ENCODE results near the gene KRTAP3-2.
"Not testable (repeated sequence)": the region's sequence is repeated elsewhere in the genome, so short reads cannot be mapped to it uniquely, and the experiment has no call there.

DNA sequence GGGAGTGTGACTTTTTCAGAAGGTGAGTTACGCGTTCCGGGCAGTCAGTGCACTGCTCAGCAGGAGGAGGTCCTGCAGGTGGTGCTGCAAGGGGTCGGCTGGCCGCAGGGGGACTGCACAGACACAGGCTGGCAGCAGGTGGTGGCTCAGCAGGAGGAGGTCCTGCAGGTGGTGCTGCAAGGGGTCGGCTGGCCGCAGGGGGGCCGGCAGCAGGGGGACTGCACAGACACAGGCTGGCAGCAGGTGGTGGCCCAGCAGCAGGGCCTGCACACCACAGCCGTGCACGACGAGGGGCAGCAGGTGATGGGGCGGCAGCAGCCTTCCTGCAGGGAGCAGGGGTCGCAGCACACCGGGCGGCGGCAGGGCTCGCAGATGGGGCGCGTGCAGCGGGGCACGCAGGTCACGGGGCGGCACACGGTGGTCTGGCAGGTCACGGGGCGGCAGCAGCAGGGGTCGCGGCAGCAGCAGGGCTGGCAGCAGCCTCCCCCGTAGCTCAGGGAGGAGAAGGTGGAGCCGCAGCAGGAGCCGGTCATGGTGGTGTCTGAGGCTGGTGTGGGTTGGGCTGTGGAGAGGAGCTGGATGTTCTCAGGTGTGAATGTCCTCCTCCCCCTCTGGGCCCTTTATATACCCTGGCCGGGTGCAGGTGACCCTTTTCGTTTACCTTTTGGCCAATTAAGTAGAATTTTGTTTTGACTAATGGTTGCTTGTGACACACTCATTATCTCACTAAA, 47.2 kb upstream of the KRTAP3-2 start, which contains the start of gene KRTAP2-1:
- TF ChIP-seq CTCF, POLR2AphosphoS5 (IDR thresholded peaks at IDR 0.05): not testable (repeated sequence)

All from esophagus muscularis mucosa (tissue), 3 donors.